SK-N-SH (cell line): ENCODE data around the gene YPEL3. TPM values are rescaled to one million over a fixed set of nuclear protein-coding genes. Genes with fewer than 3 reads are reported as not detected.

Source experiments
- CTCF ChIA-PET: fragments of 300-600, 350-600 bp; formaldehyde crosslinking; extraction: SDS; loops from one replicate; lab custom pipeline; 2021; lab: Yijun Ruan, JAX
- POLR2A ChIA-PET: fragments of 350-600 bp; sonication (Branson Sonifier 250); formaldehyde crosslinking; extraction: SDS; loops from one replicate; lab custom pipeline; 2020; ENCODE audit warnings: antibody characterized with exemption, inconsistent platforms; lab: Yijun Ruan, JAX
- DNase-seq: peaks from one replicate; pipeline ENCODE4 v3.0.0; 2012
- H2AFZ ChIP-seq: fragments of 200-600 bp; sonication (generic); 2 replicates; pipeline ENCODE4 v1.8.1; 2016; ENCODE audit warnings: antibody characterized with exemption, mild to moderate bottlenecking, low read depth
- H3F3A ChIP-seq: fragments of 200-600 bp; sonication (generic); replicated peaks from 2 replicates; pipeline ENCODE3; 2016; ENCODE audit warnings: antibody characterized with exemption, mild to moderate bottlenecking; ENCODE audit not compliant: insufficient read depth
- H3K27ac ChIP-seq, 2 experiments: fragments of 200-500 bp in 1 of 2; fragments of 200-600 bp in 1 of 2; sonication (Bioruptor generic) in 1 of 2; sonication (generic), shearing (Covaris generic) in 1 of 2; 2 replicates each; pipeline versions ENCODE4 v1.5.1 to v1.6.1; 2014 to 2016; ENCODE audit warnings: low read depth in 2 of 2, inconsistent platforms in 1 of 2, low read length in 1 of 2, mild to moderate bottlenecking in 1 of 2, mixed read lengths in 1 of 2
- H3K27me3 ChIP-seq: fragments of 200-600 bp; sonication (generic), shearing (Covaris generic); 2 replicates; pipeline ENCODE4 v1.6.1; 2016; ENCODE audit warnings: mixed run types; ENCODE audit not compliant: insufficient read depth
- H3K36me3 ChIP-seq, 2 experiments: fragments of 200-500 bp in 1 of 2; fragments of 200-600 bp in 1 of 2; sonication (Bioruptor generic) in 1 of 2; sonication (generic) in 1 of 2; replicated peaks in 1 of 2; 2 replicates each; pipeline versions ENCODE3 to v1.5.1; 2014 to 2016; ENCODE audit warnings: low read length in 1 of 2, mild to moderate bottlenecking in 1 of 2; ENCODE audit not compliant: insufficient read depth in 2 of 2, control insufficient read depth in 1 of 2
- H3K4me1 ChIP-seq, 2 experiments: fragments of 200-500 bp in 1 of 2; fragments of 200-600 bp in 1 of 2; sonication (Bioruptor generic) in 1 of 2; sonication (generic), shearing (Covaris generic) in 1 of 2; 2 replicates each; pipeline versions ENCODE4 v1.5.1 to v1.6.1; 2014 to 2016; ENCODE audit warnings: low read depth in 1 of 2, low read length in 1 of 2, mixed run types in 1 of 2; ENCODE audit not compliant: insufficient read depth in 2 of 2, control insufficient read depth in 1 of 2
- H3K4me2 ChIP-seq: fragments of 200-600 bp; sonication (generic), shearing (Covaris generic); 2 replicates; pipeline ENCODE4 v1.6.1; 2017; ENCODE audit warnings: mixed run types
- H3K4me3 ChIP-seq, 2 experiments: fragments of 200-500 bp in 1 of 2; fragments of 200-600 bp in 1 of 2; sonication (Bioruptor generic) in 1 of 2; sonication (generic), shearing (Covaris generic) in 1 of 2; 2 replicates each; pipeline versions ENCODE4 v1.5.1 to v1.8.1; 2014 to 2016; ENCODE audit warnings: low read depth in 2 of 2, inconsistent platforms in 1 of 2, low read length in 1 of 2, mild to moderate bottlenecking in 1 of 2, mixed read lengths in 1 of 2, moderate library complexity in 1 of 2
- H3K79me2 ChIP-seq: fragments of 200-600 bp; sonication (generic); 2 replicates; pipeline ENCODE4 v1.8.1; 2017; ENCODE audit warnings: mild to moderate bottlenecking; ENCODE audit not compliant: insufficient read depth
- H3K9ac ChIP-seq: fragments of 200-600 bp; sonication (generic); 2 replicates; pipeline ENCODE4 v1.6.1; 2017; ENCODE audit warnings: mixed run types
- H3K9me2 ChIP-seq: fragments of 200-600 bp; sonication (generic); 2 replicates; pipeline ENCODE4 v1.6.1; 2017; ENCODE audit warnings: mixed run types
- H3K9me3 ChIP-seq: fragments of 200-600 bp; sonication (generic); 2 replicates; pipeline ENCODE4 v1.6.1; 2017; ENCODE audit warnings: mixed run types, mild to moderate bottlenecking, moderate library complexity
- H4K20me1 ChIP-seq: fragments of 200-600 bp; sonication (generic); 2 replicates; pipeline ENCODE4 v1.6.1; 2017; ENCODE audit warnings: mild to moderate bottlenecking, mixed run types; ENCODE audit not compliant: insufficient read depth
- CHD2 ChIP-seq: fragments of 150-350 bp; IDR thresholded peaks from 2 replicates; pipeline ENCODE4 v1.6.1; 2018; ENCODE audit warnings: low read length; ENCODE audit not compliant: partially characterized antibody
- ELF1 ChIP-seq: IDR thresholded peaks from 2 replicates; pipeline ENCODE4 v1.4.0; 2012
- EP300 ChIP-seq, 2 experiments: IDR thresholded peaks; 2 replicates each; pipeline versions ENCODE4 v1.4.0 to v1.6.1; 2012; ENCODE audit warnings: borderline replicate concordance in 1 of 2, low read depth in 1 of 2, low read length in 1 of 2
- FOSL2 ChIP-seq: IDR thresholded peaks from 2 replicates; pipeline ENCODE4 v1.4.0; 2012; ENCODE audit warnings: low read depth, mild to moderate bottlenecking, moderate library complexity, borderline replicate concordance
- GABPA ChIP-seq: IDR thresholded peaks from 2 replicates; pipeline ENCODE4 v1.4.0; 2012; ENCODE audit warnings: low read depth, mild to moderate bottlenecking
- IRF3 ChIP-seq: fragments of 150-350 bp; IDR thresholded peaks from 2 replicates; pipeline ENCODE4 v1.6.1; 2016; ENCODE audit warnings: mild to moderate bottlenecking, low read depth, low read length
- JUND ChIP-seq: IDR thresholded peaks from 2 replicates; pipeline ENCODE4 v1.4.0; 2012
- MEF2A ChIP-seq: IDR thresholded peaks from 2 replicates; pipeline ENCODE4 v1.4.0; 2012; ENCODE audit warnings: low read depth, borderline replicate concordance
- MXI1 ChIP-seq: IDR thresholded peaks from 2 replicates; pipeline ENCODE4 v1.6.1; 2012; ENCODE audit warnings: mild to moderate bottlenecking, low read depth, low read length, improper control_type of control experiment
- NRF1 ChIP-seq: IDR thresholded peaks from 2 replicates; pipeline ENCODE4 v1.6.1; 2012; ENCODE audit warnings: low read depth, mild to moderate bottlenecking, low read length
- RCOR1 ChIP-seq: fragments of 150-350 bp; IDR thresholded peaks from 2 replicates; pipeline ENCODE4 v1.6.1; 2017; ENCODE audit warnings: antibody characterized with exemption, low read length
- RFX5 ChIP-seq: IDR thresholded peaks from 2 replicates; pipeline ENCODE4 v1.6.1; 2012; ENCODE audit warnings: mild to moderate bottlenecking, improper control_type of control experiment, low read length
- RXRA ChIP-seq: IDR thresholded peaks from 2 replicates; pipeline ENCODE4 v1.4.0; 2012; ENCODE audit warnings: low read depth, mild to moderate bottlenecking, borderline replicate concordance
- SIN3A ChIP-seq: IDR thresholded peaks from 2 replicates; pipeline ENCODE4 v1.6.1; 2012; ENCODE audit warnings: low read depth, mild to moderate bottlenecking, low read length, moderate library complexity, borderline replicate concordance
- TAF1 ChIP-seq: IDR thresholded peaks from 2 replicates; pipeline ENCODE4 v1.6.1; 2012; ENCODE audit warnings: low read depth, mild to moderate bottlenecking, low read length, moderate library complexity, borderline replicate concordance
- TEAD4 ChIP-seq: IDR thresholded peaks from 2 replicates; pipeline ENCODE4 v1.4.0; 2012; ENCODE audit warnings: mild to moderate bottlenecking, borderline replicate concordance; ENCODE audit not compliant: insufficient read depth
- USF2 ChIP-seq: fragments of 150-350 bp; IDR thresholded peaks from 2 replicates; pipeline ENCODE4 v1.6.1; 2017; ENCODE audit warnings: antibody characterized with exemption, low read length, low read depth, borderline replicate concordance
- WGBS: methylation state at CpG from one replicate; pipeline ENCODE4 v1.1.6; 2017; ENCODE audit warnings: low lambda C conversion rate; 5-methylcytosine and 5-hydroxymethylcytosine counted together
- polyA plus RNA-seq, 3 experiments: library from polyadenylated mRNA; depleted of rRNA; stranded (reverse); fragments of >200 nt; gene quantifications; 2 replicates each; pipeline ENCODE4 v1.2.3, GENCODE V29; 2012
- TF ChIP-seq, protein P1 (sequence below): IDR thresholded peaks from 2 replicates; pipeline ENCODE4 v1.4.0; 2012; ENCODE audit warnings: low read depth

The YPEL3 gene
- polyA plus RNA-seq, 1 of the 3 experiments (the other 2 are of a cell fraction) = 36.6 TPM

GRCh38 chr16:30087181-30087898 lies 8.7 kb downstream of the YPEL3 start:
- Histone ChIP-seq H3K79me2 (peaks cover 5% of the 10 kb centered on the region; the same call in 1 of the 2 replicates), H2AFZ (no peak overlapping the region), H3K27ac (no peak overlapping the region), H4K20me1 (no peaks in the 10 kb centered on the region), H3K4me3 (no peak overlapping the region), H3K36me3 (peaks cover 16 to 28% of the 10 kb centered on the region in 2 experiments), H3K4me2 (no peak overlapping the region), H3K9ac (no peak overlapping the region), H3K9me2 (no peaks in the 10 kb centered on the region), H3F3A (peaks cover 31% of the 10 kb centered on the region), H3K27me3 (no peaks in the 10 kb centered on the region), H3K4me1 (peaks cover 5 to 15% of the 10 kb centered on the region in 2 experiments; a peak in 2 of 4 replicates), H3K9me3 (no peaks in the 10 kb centered on the region)
- CTCF ChIA-PET = interaction anchor here (0.7 to 1.1 kb wide), 2 partner anchors 19 to 55 kb away, joined by 3 read pairs; no protein-coding TSS in a partner anchor
- WGBS = 94% methylated on average over 11 of the region's 11 CpGs
- no peak for DNase-seq
- no peak for TF ChIP-seq GABPA
- TF ChIP-seq, protein P1, sequence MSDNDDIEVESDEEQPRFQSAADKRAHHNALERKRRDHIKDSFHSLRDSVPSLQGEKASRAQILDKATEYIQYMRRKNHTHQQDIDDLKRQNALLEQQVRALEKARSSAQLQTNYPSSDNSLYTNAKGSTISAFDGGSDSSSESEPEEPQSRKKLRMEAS = no peak
- TF ChIP-seq TAF1 = no peak
- TF ChIP-seq MEF2A = no peak
- TF ChIP-seq NRF1 = no peak
- no peak for TF ChIP-seq MXI1
- no peak for TF ChIP-seq EP300 (IDR thresholded peaks at IDR 0.05; ENCODE audit: borderline replicate concordance in 1 of 2, low read depth in 1 of 2, low read length in 1 of 2)
- POLR2A ChIA-PET = interaction anchor here (0.6 kb wide), 1 partner anchor 14 kb away, joined by 4 read pairs; no protein-coding TSS in a partner anchor

GRCh38 chr16:30086291-30087140 lies 9.5 kb downstream of the YPEL3 start:
- POLR2A ChIA-PET = interaction anchor here (0.6 to 1.5 kb wide), 2 partner anchors 13 to 21 kb away, joined by 4 read pairs; partner anchors contain the start of gene ALDOA
- CTCF ChIA-PET = interaction anchor here (0.7 to 1.1 kb wide), 2 partner anchors 18 to 54 kb away, joined by 3 read pairs; no protein-coding TSS in a partner anchor

More at GRCh38 chr16:30086291-30087140, 9.5 kb downstream of the YPEL3 start:
- H3K4me1 ChIP-seq = peaks cover 5 to 11% of the 10 kb centered on the region in 2 experiments; a peak in 2 of 4 replicates
- H3K27me3 ChIP-seq = no peaks in the 10 kb centered on the region
- no peak overlapping the region for H3K4me2 ChIP-seq
- WGBS = 94% methylated on average over 13 of the region's 27 CpGs
- peaks cover 11% of the 10 kb centered on the region; the same call in 1 of the 2 replicates for H3K79me2 ChIP-seq
- H3K9me2 ChIP-seq = no peaks in the 10 kb centered on the region
- no peak for TF ChIP-seq TEAD4
- TF ChIP-seq RCOR1 = no peak
- TF ChIP-seq, protein P1 = no peak
- no peak for TF ChIP-seq IRF3
- no peak for TF ChIP-seq FOSL2
- no peak for TF ChIP-seq RFX5
- TF ChIP-seq JUND = no peak
- no peak for TF ChIP-seq CHD2
- TF ChIP-seq SIN3A = no peak
- no peak for TF ChIP-seq ELF1
- no peak for TF ChIP-seq TAF1
- TF ChIP-seq RXRA = no peak
- no peak for TF ChIP-seq USF2
- H3K9ac ChIP-seq = no peak overlapping the region
- H3K27ac ChIP-seq = no peak overlapping the region; a peak in 1 of 4 replicates
- H2AFZ ChIP-seq = no peak overlapping the region
- no peak overlapping the region for H3K4me3 ChIP-seq
- peaks cover 19 to 33% of the 10 kb centered on the region in 2 experiments for H3K36me3 ChIP-seq
- H3K9me3 ChIP-seq = no peaks in the 10 kb centered on the region
- no peak for DNase-seq
- H3F3A ChIP-seq = peaks cover 33% of the 10 kb centered on the region
- no peaks in the 10 kb centered on the region for H4K20me1 ChIP-seq
